NCI-H146 (cell line): ENCODE measurements around the gene CNGA4.
A peak's percentile ranks its signal among the peaks of the same experiment; 100 is the strongest.

ENCODE experiments used
- DNase-seq: peaks from one replicate; lab custom pipeline; 2025; lab: John Stamatoyannopoulos, UW

Gene CNGA4

DNA sequence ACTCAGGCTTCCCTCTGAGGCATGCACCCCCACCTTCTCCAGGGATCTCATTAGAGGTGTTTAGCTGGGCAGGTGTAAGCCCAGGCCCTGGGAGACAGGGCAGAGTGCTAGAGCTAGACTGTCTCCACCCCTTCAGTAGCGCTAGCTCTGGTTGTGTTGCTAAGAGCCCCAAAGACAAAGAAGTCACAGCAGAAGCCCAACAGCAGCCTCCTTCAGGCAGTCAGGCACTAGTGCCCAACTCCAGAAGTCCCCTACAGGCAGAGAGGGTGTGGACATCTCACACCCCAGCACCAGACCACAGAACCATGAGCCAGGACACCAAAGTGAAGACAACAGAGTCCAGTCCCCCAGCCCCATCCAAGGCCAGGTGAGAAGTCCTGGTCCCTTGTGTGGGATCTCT lies at the start of gene CNGA4:
Gene CNGA4 (plus strand): TSS at position 188 of the 400 bp plus-strand sequence. CDS start 118 bp downstream, at position 306.
- peak; percentile 89 for DNase-seq

GRCh38 chr11:6191742-6192141 lies 47.1 kb upstream of the CNGA4 start:
- DNase-seq = no peak

DNA sequence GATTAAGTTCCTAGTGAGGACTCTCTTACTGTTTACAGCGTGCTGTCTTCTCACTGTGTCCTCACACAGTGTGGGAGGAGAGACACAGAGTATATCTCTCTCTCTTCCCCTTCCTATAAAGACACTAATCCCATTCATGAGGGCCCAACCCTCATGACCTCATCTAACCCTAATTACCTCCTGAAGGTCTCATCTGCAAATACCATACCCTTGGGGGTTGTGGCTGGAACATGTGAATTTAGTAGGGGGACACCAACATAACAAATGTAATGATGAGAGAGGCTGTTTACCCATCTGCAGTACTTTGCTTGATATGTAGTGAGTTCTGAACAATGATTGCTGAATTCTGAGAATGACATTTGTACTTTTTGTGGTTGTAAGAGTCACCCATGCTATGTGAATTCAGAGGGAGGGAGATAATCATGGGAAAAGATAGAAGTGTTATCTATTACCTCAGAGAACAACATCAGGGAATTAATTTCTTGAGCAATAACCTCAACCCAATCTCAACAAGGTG lies 44.8 kb upstream of the CNGA4 start:
- DNase-seq = no peak

DNA sequence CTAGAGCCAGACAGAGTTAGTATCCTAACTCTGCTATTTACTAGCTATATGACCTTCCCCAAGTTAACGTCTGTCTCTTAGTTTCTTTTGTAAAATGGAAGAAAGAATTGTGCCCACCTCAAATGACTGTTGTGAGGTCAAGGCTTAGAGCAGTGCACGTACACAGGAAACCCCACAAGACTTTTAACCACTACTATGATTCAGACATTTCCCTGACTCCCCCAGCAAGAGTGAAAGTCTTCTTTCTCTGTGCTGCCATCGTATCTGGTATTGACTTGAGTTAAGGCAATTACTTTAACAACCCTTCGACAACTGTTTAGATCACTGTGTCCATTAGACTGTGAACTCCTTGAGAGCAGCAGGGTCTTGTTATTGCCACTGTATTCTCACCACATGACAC lies 42.5 kb upstream of the CNGA4 start:
- no peak for DNase-seq

DNA sequence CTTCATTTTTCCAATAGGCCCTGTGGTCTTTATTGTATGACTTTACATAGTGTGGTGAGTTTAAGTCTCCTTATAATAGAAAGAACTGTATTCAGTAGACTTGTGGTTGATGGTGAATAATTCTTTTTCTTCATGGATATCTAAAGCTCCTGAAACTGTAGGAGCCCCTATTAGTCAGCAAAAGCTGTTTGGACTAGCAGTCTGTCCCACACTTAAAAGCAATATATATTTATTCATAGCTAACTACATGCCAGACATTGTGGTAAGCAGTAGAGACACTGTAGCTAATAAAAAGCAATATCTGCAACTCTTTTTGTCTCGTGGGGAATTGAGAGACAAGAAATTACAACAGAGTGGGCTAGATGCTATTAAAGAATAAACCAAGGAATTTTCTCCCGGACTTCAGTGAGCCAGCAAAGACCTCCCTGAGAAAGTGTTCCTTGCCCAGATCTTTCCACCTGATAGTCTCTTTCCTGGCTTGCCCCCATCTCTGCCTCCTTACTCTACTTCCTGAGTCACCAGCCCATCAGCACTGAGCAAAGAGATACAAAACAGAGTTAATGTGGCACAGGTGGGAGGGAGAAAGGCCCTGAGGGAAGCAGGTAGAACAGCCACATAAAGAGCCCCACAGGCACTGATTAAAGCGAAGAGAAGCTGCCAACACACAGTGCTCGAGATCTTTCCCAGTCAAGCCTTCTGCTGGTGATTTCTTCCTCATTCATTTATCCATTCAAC lies 41.3 kb upstream of the CNGA4 start:
- no peak for DNase-seq

GRCh38 chr11:6199174-6199810 lies 39.6 kb upstream of the CNGA4 start, which contains the start of gene OR52W1:
OR52W1 (plus strand) TSS chr11:6199224; CDS start chr11:6199224, 0 bp downstream.
- DNase-seq = no peak

DNA sequence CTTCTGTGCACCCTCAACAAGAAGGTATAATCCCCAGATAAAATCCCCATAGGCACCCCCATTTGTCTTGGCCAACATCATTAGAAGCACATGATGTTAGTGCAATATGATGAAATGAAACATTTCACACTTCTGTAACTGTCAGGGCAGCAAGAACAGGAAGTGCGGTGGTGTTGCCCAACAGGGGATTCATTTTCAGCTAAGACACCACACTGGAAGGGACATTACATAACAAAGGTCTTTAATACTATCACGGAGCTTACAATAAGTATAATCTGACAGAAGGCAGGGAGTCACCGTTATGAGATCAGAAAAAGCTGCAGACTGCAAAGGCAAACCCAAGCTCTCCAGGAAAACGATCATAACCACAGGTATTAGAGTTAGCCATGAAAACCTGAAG lies 37.9 kb upstream of the CNGA4 start:
- DNase-seq = no peak

GRCh38 chr11:6201481-6201880 lies 37.4 kb upstream of the CNGA4 start:
- no peak for DNase-seq

DNA sequence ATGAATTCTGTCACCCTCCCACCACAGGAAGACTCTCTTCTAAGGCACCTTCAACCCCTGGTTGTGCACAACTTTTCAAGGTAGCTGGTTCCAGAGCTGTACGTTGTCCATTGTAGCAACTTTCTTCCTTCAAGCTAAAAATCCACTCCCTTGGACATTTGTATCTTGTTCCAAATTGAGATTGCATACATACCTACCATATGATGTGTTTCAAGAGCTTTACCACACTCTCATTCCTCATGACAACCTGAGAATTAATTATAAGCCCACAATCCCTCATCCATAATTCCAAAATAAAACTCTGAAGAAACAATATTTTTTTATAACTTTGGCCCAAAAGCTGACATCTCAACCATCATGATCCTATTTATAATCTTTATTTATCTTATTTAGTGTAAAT lies 36.8 kb upstream of the CNGA4 start:
- DNase-seq = no peak

GRCh38 chr11:6203327-6203726 lies 35.6 kb upstream of the CNGA4 start:
- DNase-seq = no peak

DNA sequence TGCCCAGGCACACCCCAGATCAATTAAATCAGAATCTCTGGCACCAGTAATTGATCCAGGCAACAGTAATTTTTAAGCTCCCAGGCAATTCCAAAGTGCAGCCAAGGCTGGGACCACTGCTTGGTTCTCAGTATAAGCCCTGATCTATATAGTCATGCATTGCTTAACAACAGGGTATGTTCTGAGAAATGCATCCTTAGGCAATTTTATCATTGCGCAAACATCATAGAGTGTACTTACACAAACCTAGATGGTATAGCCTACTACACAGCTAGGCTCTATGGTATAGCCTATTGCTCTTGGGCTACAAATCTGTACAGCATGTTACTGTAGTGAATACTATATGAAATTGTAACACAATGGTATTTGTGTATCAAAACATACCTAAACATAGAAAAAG lies 34.2 kb upstream of the CNGA4 start:
- DNase-seq = no peak

DNA sequence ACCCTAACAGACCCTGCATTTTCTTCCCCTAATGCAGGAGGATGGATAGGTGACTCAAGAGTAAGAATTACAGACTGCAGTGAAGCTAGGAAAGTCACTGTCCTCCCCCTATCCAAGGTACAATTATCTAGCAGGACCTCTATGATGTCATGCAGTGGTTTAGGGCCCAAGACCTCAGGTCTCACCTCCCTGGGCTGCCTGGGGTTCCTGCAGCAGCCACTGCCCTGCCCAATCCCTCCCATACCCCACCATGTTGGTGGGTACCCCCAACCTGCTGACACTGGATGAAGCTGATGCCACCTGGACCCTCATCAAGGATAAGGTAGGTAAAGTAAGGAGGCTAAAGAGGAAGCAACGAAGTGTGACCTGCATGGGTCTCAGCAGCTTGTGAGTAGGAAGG lies 33.5 kb upstream of the CNGA4 start, which contains the start of gene C11orf42:
Gene C11orf42 (plus strand): TSS at position 192 of the 400 bp plus-strand sequence. CDS start 59 bp downstream, at position 251.
- no peak for DNase-seq

GRCh38 chr11:6206456-6207180 lies 32.3 kb upstream of the CNGA4 start:
- DNase-seq = no peak

DNA sequence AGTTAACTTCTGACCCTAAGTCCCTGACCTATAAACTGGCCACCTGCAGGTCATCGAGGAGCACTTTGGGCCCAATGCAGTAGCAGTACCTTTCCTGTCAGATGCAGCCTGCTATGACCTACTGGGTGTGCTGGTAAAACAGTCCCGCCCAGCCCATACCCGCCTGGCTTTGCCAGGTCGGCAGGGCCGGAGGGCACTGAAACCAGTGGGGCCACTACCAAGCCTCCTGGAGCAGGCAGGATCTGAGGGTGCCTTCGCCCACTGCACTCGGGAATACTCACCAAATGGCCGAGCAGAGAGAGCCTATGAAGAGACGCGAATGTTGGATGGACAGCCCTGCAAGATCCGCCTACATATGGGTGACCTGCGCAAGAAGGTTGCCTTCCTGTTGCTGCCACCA lies 29.1 kb upstream of the CNGA4 start:
- DNase-seq = no peak

DNA sequence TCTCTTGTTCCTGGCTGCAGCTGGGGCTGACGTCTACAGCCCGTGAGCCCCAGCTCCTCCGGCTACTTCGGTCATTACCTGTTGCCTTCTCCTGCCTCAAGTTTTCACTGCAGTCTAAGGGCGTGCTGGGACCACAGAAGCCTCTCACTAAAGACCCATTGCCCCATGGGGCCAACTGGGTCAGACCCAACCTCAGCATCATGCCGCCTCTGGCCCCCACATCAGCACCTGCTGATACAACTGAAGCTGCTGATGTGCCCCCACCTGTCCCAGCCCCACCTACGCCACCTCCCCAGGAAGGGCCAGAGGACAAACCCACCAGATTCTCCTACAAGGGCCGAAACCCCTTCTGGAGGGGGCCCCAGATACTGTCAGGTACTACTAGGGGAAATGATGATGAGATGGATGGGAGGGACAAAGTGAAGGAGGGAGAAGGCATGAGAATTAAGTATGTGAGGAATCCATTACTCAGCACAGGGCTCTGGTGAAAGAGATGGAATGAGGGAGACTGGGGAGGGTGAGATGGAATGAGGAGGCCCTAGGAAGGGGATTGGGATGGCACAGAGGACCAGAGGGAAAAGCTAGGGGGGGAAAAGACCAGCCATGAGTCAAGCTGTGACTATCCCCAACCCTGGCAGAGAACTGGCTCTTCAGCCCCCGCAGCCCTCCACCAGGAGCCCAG lies 28.5 kb upstream of the CNGA4 start:
- DNase-seq = no peak

DNA sequence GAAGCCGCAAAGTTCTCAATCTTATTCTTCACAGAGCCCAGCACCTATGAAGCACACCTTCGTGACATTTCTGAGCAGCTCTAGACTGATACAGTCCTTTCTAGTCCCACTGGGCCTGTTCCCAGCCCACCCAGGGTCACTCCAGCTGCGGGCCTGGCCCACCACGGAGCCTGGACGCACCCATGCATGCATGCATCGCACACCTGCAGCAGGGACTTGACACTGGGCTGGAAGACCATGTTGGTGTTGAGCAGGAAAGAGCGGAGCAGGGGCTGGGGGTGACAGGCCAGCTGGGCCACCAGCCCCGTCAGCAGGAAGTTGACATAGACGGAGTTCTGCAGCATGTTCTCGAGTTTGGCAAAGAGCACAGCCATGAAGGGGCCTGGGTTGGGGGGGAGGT lies 24.4 kb upstream of the CNGA4 start:
- no peak for DNase-seq

DNA sequence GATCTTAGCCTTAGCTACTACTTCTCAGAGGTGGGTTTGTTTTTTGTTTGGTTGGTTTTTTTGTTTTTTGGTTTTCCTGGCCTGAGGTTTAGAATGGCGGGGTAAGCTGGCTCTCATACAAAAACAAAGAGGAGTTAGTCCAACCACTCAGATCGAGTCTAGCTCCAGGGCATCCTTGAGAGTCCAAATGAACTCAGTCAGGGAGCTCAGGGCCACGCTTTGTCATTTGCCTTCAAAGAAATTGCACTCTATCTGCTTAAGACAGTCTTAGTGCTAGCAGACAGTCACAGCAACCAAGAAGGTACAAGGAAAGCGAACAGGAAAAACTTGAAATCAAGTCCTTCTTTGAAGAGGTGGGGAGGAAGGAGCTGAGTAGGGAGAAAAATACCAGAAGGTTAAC lies 22.4 kb upstream of the CNGA4 start:
- DNase-seq = no peak

DNA sequence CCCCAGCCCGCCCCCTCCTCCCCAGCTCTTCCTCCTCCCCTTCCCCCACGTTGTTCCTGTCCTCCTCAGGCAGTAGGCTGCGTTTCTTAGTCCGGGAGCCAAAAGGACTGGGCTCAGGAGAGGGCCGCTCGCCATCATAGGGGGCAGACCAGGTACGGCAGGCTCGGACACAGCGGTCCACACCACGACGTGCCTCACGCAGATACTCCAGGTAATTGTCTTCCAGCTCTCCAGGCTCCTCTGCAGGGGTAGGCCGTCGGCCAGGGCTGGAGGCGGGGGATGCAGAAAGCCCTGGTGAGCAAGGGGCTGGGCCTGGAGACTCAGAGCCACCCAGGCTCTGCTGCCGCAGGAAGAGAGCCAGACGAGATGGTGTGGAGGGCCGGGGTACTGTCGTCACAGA lies 21.2 kb upstream of the CNGA4 start:
- DNase-seq = no peak

DNA sequence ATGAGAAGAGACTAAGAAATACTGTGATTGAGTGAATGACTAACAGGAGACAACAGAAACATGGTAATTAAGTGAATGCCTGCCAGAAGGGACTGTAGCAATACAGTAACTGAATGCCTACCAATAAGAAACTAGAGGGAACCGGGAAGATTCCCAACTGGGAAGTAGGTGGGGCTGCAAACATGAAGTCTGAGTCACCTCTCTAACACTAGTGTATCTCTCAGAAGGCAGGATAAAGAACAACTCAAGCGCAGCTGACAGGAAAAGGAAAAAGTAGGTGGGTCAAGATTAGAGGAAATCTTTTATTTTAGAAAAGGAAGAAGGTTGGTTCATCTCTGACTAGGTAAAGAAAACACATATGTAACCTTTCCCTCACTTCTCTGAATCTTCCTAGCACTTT lies 19.5 kb upstream of the CNGA4 start:
- no peak for DNase-seq

GRCh38 chr11:6223854-6224253 lies 15.0 kb upstream of the CNGA4 start:
- no peak for DNase-seq

GRCh38 chr11:6224421-6224820 lies 14.5 kb upstream of the CNGA4 start:
- DNase-seq = no peak

- no peak for DNase-seq
These were observed 13.9 kb upstream of the CNGA4 start for GRCh38 chr11:6225024-6225423.
